GM18505 (cell line): ENCODE measurements around the gene STIM2.

Source experiments
- ATAC-seq: cut with Tn5 transposase; IDR thresholded peaks from one replicate; pipeline ENCODE4 v1.9.1; 2021; ENCODE audit not compliant: unreplicated experiment
- POLR2A ChIP-seq: IDR thresholded peaks from 4 replicates; pipeline ENCODE4 v1.6.1; 2011; ENCODE audit warnings: borderline replicate concordance; ENCODE audit not compliant: insufficient read depth, insufficient read length; ENCODE audit errors: extremely low read depth

The STIM2 gene

GRCh38 chr4:27007507-27007906, 146.9 kb downstream of the STIM2 start:
- no peak for TF ChIP-seq POLR2A
- no peak for ATAC-seq

- TF ChIP-seq POLR2A, result no peak
- no peak for ATAC-seq
Measured at GRCh38 chr4:27008679-27009078, 148.0 kb downstream of the STIM2 start.

- no peak for TF ChIP-seq POLR2A
Measured at GRCh38 chr4:27009539-27009938, 148.9 kb downstream of the STIM2 start.

GRCh38 chr4:27010334-27010940, 149.8 kb downstream of the STIM2 start:
- TF ChIP-seq POLR2A, result no peak
- peak; percentile 84 for ATAC-seq

More at GRCh38 chr4:27009539-27009938, 148.9 kb downstream of the STIM2 start:
- ATAC-seq, result no peak

GRCh38 chr4:27011401-27011800, 150.8 kb downstream of the STIM2 start:
- no peak for ATAC-seq
- no peak for TF ChIP-seq POLR2A

GRCh38 chr4:27013012-27013411, 152.4 kb downstream of the STIM2 start:
- ATAC-seq, result no peak
- no peak for TF ChIP-seq POLR2A

GRCh38 chr4:27016551-27016950, 155.9 kb downstream of the STIM2 start:
- TF ChIP-seq POLR2A, result no peak
- ATAC-seq, result no peak

- no peak for TF ChIP-seq POLR2A
- no peak for ATAC-seq
Measured at GRCh38 chr4:27017623-27018022, 157.0 kb downstream of the STIM2 start.

- TF ChIP-seq POLR2A, result no peak
Measured at GRCh38 chr4:27018076-27018475, 157.4 kb downstream of the STIM2 start.

GRCh38 chr4:27018910-27019309, 158.3 kb downstream of the STIM2 start:
- ATAC-seq, result no peak
- TF ChIP-seq POLR2A, result no peak

More at GRCh38 chr4:27018076-27018475, 157.4 kb downstream of the STIM2 start:
- no peak for ATAC-seq

- ATAC-seq, result no peak
- no peak for TF ChIP-seq POLR2A
Measured at GRCh38 chr4:27019766-27020165, 159.1 kb downstream of the STIM2 start.

GRCh38 chr4:27020203-27020602, 159.6 kb downstream of the STIM2 start:
- ATAC-seq, result no peak

GRCh38 chr4:27020603-27021002, 160.0 kb downstream of the STIM2 start:
- no peak for TF ChIP-seq POLR2A
- ATAC-seq, result no peak

More at GRCh38 chr4:27020203-27020602, 159.6 kb downstream of the STIM2 start:
- TF ChIP-seq POLR2A, result no peak

- no peak for ATAC-seq
- TF ChIP-seq POLR2A, result no peak
Measured at GRCh38 chr4:27022963-27023362, 162.3 kb downstream of the STIM2 start.

GRCh38 chr4:27023366-27023765, 162.7 kb downstream of the STIM2 start:
- no peak for ATAC-seq
- no peak for TF ChIP-seq POLR2A
